ENCODE data around the gene FSIP1. TPM values are rescaled to one million over a fixed set of nuclear protein-coding genes. Genes with fewer than 3 reads are reported as not detected.

Gene FSIP1
- polyA plus RNA-seq, 3 donors: 0.10 to 0.48 (median 0.21) TPM

DNA sequence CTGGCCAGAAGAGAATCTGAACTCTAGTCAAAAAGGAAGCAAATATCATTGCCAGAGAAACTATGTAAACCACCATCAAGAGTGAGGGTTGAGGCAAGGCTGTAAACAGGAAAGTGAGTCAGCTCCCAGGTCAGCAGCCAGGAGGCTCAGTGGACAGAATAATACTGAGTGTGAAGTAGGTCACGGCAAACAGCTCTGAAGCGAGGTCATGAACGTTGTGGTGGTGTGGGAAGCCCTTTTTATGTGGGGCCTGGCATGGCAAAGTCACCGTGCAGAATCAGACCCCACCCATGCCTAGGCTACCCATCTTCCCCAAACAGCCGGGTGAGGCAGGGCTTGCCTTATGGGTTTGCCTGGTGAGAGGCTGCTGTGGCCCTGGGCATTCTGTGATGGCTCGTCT, 157.8 kb downstream of the FSIP1 start:
- WGBS (ENCODE audit: insufficient coverage): 58% methylated on average over 2 of the region's 6 CpGs
- H3K4me3 ChIP-seq (replicated peaks in 1 of 3; ENCODE audit: low read depth in 2 of 3, low read length in 3 of 3): no peak overlapping the region
- DNase-seq: peak; percentile 10 to 28 (median 12)

GRCh38 chr15:39623529-39623931, 159.1 kb downstream of the FSIP1 start:
- H3K27ac ChIP-seq (ENCODE audit: low read depth in 1 of 2, low read length in 2 of 2): no peak overlapping the region
- DNase-seq: no peak

More for the DNA sequence above, 157.8 kb downstream of the FSIP1 start:
- Histone ChIP-seq H3K27me3 (ENCODE audit: control insufficient read depth in 2 of 2, insufficient read depth in 2 of 2, low read length in 2 of 2) (no peaks in the 10 kb centered on the region), H4K20me1 (ENCODE audit: insufficient read depth, low read length) (no peaks in the 10 kb centered on the region), H3K79me2 (ENCODE audit: insufficient read depth, low read length) (no peaks in the 10 kb centered on the region), H3K27ac (ENCODE audit: low read depth in 1 of 2, low read length in 2 of 2) (no peak overlapping the region), H2AFZ (ENCODE audit: insufficient read depth, low read depth, low read length, poor library complexity, severe bottlenecking) (peak overlapping the region; percentile 4), H3K9ac (ENCODE audit: insufficient read depth, low read length, poor library complexity, severe bottlenecking) (no peak overlapping the region), H3K4me1 (ENCODE audit: control insufficient read depth in 1 of 2, insufficient read depth in 2 of 2, low read length in 2 of 2) (peaks cover 3 to 14% of the 10 kb centered on the region in 2 donors), H3K4me2 (replicated peaks; ENCODE audit: extremely low read depth, low read length, poor library complexity, severe bottlenecking) (no peak overlapping the region), H3K9me3 (replicated peaks in 1 of 2; ENCODE audit: control insufficient read depth in 1 of 2, insufficient read depth in 1 of 2, low read length in 2 of 2) (no peaks in the 10 kb centered on the region), H3K36me3 (replicated peaks in 1 of 2; ENCODE audit: control insufficient read depth in 1 of 2, insufficient read depth in 2 of 2, low read length in 2 of 2) (no peaks in the 10 kb centered on the region)
- Mint-ChIP-seq H3K4me3 (no peak overlapping the region), H3K27me3 (ENCODE audit: low read depth in 3 of 3) (peaks cover 0 to 1% (median 0%) of the 10 kb centered on the region in 3 donors), H3K4me1 (peaks cover 23% of the 10 kb centered on the region), H3K27ac (peak overlapping the region in 4 of 7 donors; percentile 46 to 85 (median 76)), H3K36me3 (no peaks in the 10 kb centered on the region), H3K9me3 (peaks cover 0 to 12% (median 2%) of the 10 kb centered on the region in 7 donors)
- intact Hi-C loops (cut with micrococcal nuclease): no loop called here
- TF ChIP-seq, protein P1, sequence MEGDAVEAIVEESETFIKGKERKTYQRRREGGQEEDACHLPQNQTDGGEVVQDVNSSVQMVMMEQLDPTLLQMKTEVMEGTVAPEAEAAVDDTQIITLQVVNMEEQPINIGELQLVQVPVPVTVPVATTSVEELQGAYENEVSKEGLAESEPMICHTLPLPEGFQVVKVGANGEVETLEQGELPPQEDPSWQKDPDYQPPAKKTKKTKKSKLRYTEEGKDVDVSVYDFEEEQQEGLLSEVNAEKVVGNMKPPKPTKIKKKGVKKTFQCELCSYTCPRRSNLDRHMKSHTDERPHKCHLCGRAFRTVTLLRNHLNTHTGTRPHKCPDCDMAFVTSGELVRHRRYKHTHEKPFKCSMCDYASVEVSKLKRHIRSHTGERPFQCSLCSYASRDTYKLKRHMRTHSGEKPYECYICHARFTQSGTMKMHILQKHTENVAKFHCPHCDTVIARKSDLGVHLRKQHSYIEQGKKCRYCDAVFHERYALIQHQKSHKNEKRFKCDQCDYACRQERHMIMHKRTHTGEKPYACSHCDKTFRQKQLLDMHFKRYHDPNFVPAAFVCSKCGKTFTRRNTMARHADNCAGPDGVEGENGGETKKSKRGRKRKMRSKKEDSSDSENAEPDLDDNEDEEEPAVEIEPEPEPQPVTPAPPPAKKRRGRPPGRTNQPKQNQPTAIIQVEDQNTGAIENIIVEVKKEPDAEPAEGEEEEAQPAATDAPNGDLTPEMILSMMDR (IDR thresholded peaks at IDR 0.05): no peak

More at GRCh38 chr15:39623529-39623931, 159.1 kb downstream of the FSIP1 start:
- no peak overlapping the region for H3K9ac ChIP-seq (ENCODE audit: insufficient read depth, low read length, poor library complexity, severe bottlenecking)
- H3K4me2 ChIP-seq (replicated peaks; ENCODE audit: extremely low read depth, low read length, poor library complexity, severe bottlenecking): no peak overlapping the region
- peaks cover 0 to 12% (median 4%) of the 10 kb centered on the region in 7 donors for H3K9me3 Mint-ChIP-seq
- H3K27me3 Mint-ChIP-seq (ENCODE audit: low read depth in 3 of 3): peaks cover 0 to 1% (median 0%) of the 10 kb centered on the region in 3 donors
- TF ChIP-seq, protein P1 (IDR thresholded peaks at IDR 0.05): no peak
- H3K4me3 ChIP-seq (replicated peaks in 1 of 3; ENCODE audit: low read depth in 2 of 3, low read length in 3 of 3): no peak overlapping the region
- H3K4me3 Mint-ChIP-seq: no peak overlapping the region
- H3K36me3 Mint-ChIP-seq: no peaks in the 10 kb centered on the region
- H3K27me3 ChIP-seq (ENCODE audit: control insufficient read depth in 2 of 2, insufficient read depth in 2 of 2, low read length in 2 of 2): no peaks in the 10 kb centered on the region
- H4K20me1 ChIP-seq (ENCODE audit: insufficient read depth, low read length): no peaks in the 10 kb centered on the region
- H3K4me1 Mint-ChIP-seq: peaks cover 17% of the 10 kb centered on the region
- no peaks in the 10 kb centered on the region for H3K79me2 ChIP-seq (ENCODE audit: insufficient read depth, low read length)
- H3K9me3 ChIP-seq (replicated peaks in 1 of 2; ENCODE audit: control insufficient read depth in 1 of 2, insufficient read depth in 1 of 2, low read length in 2 of 2): no peaks in the 10 kb centered on the region
- 17% methylated on average over 1 of the region's 4 CpGs for WGBS (ENCODE audit: insufficient coverage)
- intact Hi-C loops (cut with micrococcal nuclease): no loop called here
- no peak overlapping the region for H3K27ac Mint-ChIP-seq
- no peaks in the 10 kb centered on the region for H3K36me3 ChIP-seq (replicated peaks in 1 of 2; ENCODE audit: control insufficient read depth in 1 of 2, insufficient read depth in 2 of 2, low read length in 2 of 2)
- H2AFZ ChIP-seq (ENCODE audit: insufficient read depth, low read depth, low read length, poor library complexity, severe bottlenecking): no peak overlapping the region
- peaks cover 3 to 10% of the 10 kb centered on the region in 2 donors for H3K4me1 ChIP-seq (ENCODE audit: control insufficient read depth in 1 of 2, insufficient read depth in 2 of 2, low read length in 2 of 2)

All from CD14-positive monocyte (primary cell).